ENCODE data around the gene MYOC.
"Not testable (repeated sequence)": the region's sequence is repeated elsewhere in the genome, so short reads cannot be mapped to it uniquely, and the experiment has no call there.

The MYOC gene

GRCh38 chr1:171646249-171646560 is 6.3 kb downstream of the MYOC start:
- no peak for DNase-seq

- DNase-seq: no peak
Measured at GRCh38 chr1:171645553-171646248, 6.8 kb downstream of the MYOC start.

GRCh38 chr1:171644805-171645483 is 7.5 kb downstream of the MYOC start:
- DNase-seq: peak; percentile 19

GRCh38 chr1:171643156-171643555 is 9.3 kb downstream of the MYOC start:
- no peak for DNase-seq

GRCh38 chr1:171642197-171642596 is 10.3 kb downstream of the MYOC start:
- DNase-seq: no peak

GRCh38 chr1:171641076-171641864 is 11.2 kb downstream of the MYOC start:
- no peak for DNase-seq

GRCh38 chr1:171640225-171640624 is 12.3 kb downstream of the MYOC start:
- DNase-seq: no peak

GRCh38 chr1:171637928-171638576 is 14.4 kb downstream of the MYOC start:
- no peak for DNase-seq

- no peak for DNase-seq
Measured at GRCh38 chr1:171636141-171636540, 16.3 kb downstream of the MYOC start.

GRCh38 chr1:171635661-171636060 is 16.8 kb downstream of the MYOC start:
- no peak for DNase-seq

- no peak for DNase-seq
Measured at GRCh38 chr1:171628225-171628624, 24.3 kb downstream of the MYOC start.

- DNase-seq: no peak
Measured at GRCh38 chr1:171627020-171627419, 25.5 kb downstream of the MYOC start.

- DNase-seq: no peak
Measured at GRCh38 chr1:171625225-171625624, 27.3 kb downstream of the MYOC start.

GRCh38 chr1:171623651-171624331 is 28.7 kb downstream of the MYOC start:
- no peak for DNase-seq

- no peak for DNase-seq
Measured at GRCh38 chr1:171622152-171622462, 30.4 kb downstream of the MYOC start, which contains the start of gene MYOCOS. Gene MYOCOS (plus strand): TSS chr1:171622243. CDS start chr1:171623884, 1,641 bp downstream.

GRCh38 chr1:171616586-171616985 is 35.9 kb downstream of the MYOC start:
- no peak for DNase-seq

GRCh38 chr1:171615122-171615906 is 37.2 kb downstream of the MYOC start:
- not testable (repeated sequence) for DNase-seq

GRCh38 chr1:171613282-171613681 is 39.2 kb downstream of the MYOC start:
- DNase-seq: no peak

- DNase-seq: no peak
Measured at GRCh38 chr1:171611306-171611705, 41.2 kb downstream of the MYOC start.

GRCh38 chr1:171610385-171610784 is 42.1 kb downstream of the MYOC start:
- no peak for DNase-seq

- no peak for DNase-seq
Measured at GRCh38 chr1:171606402-171606941, 46.0 kb downstream of the MYOC start.

GRCh38 chr1:171603042-171603441 is 49.4 kb downstream of the MYOC start:
- DNase-seq: not testable (repeated sequence)
